ENCODE results near the gene CMBL. TPM values are rescaled to one million over a fixed set of nuclear protein-coding genes. Genes with fewer than 3 reads are reported as not detected.
A peak's percentile ranks its signal among the peaks of the same experiment; 100 is the strongest.

Gene CMBL
- polyA plus RNA-seq, 3 donors = 0.39 to 5.4 TPM; not detected in 1

GRCh38 chr5:10266839-10267238, 40.9 kb downstream of the CMBL start:
- H3K9ac ChIP-seq (ENCODE audit: insufficient read depth, low read length, poor library complexity, severe bottlenecking) = peak overlapping the region; percentile 27
- peak in 2 of 3 donors; percentile 16 to 45 for DNase-seq
- Mint-ChIP-seq H3K27me3 (ENCODE audit: low read depth in 3 of 3) (peaks cover 9 to 14% (median 14%) of the 10 kb centered on the region in 3 donors), H3K36me3 (peaks cover 40 to 43% of the 10 kb centered on the region in 2 donors), H3K9me3 (no peaks in the 10 kb centered on the region), H3K27ac (peak overlapping the region; percentile 85 to 95 (median 90)), H3K4me1 (peaks cover 58% of the 10 kb centered on the region), H3K4me3 (no peak overlapping the region)
- peaks cover 34 to 40% of the 10 kb centered on the region in 2 donors for H3K36me3 ChIP-seq (replicated peaks in 1 of 2; ENCODE audit: control insufficient read depth in 1 of 2, insufficient read depth in 2 of 2, low read length in 2 of 2)
- H3K4me3 ChIP-seq (replicated peaks in 1 of 3; ENCODE audit: low read depth in 2 of 3, low read length in 3 of 3) = no peak overlapping the region
- TF ChIP-seq CTCF (IDR thresholded peaks at IDR 0.05) = no peak
- H3K9me3 ChIP-seq (replicated peaks in 1 of 2; ENCODE audit: control insufficient read depth in 1 of 2, insufficient read depth in 1 of 2, low read length in 2 of 2) = no peaks in the 10 kb centered on the region
- H2AFZ ChIP-seq (ENCODE audit: insufficient read depth, low read depth, low read length, poor library complexity, severe bottlenecking) = no peak overlapping the region
- WGBS (ENCODE audit: insufficient coverage) = 83% methylated on average over 3 of the region's 4 CpGs
- H3K27me3 ChIP-seq (ENCODE audit: control insufficient read depth in 2 of 2, insufficient read depth in 2 of 2, low read length in 2 of 2) = peaks cover 2 to 4% of the 10 kb centered on the region in 2 donors
- peak overlapping the region; percentile 73 to 84 for H3K27ac ChIP-seq (ENCODE audit: low read depth in 1 of 2, low read length in 2 of 2)
- intact Hi-C loops (cut with micrococcal nuclease) = loop anchor here (5.0 to 10.0 kb wide), 2 partner anchors 365 to 368 kb away; no protein-coding TSS in a partner anchor
- H3K4me1 ChIP-seq (ENCODE audit: control insufficient read depth in 1 of 2, insufficient read depth in 2 of 2, low read length in 2 of 2) = peaks cover 36 to 48% of the 10 kb centered on the region in 2 donors
- H3K4me2 ChIP-seq (replicated peaks; ENCODE audit: extremely low read depth, low read length, poor library complexity, severe bottlenecking) = no peak overlapping the region
- H3K79me2 ChIP-seq (ENCODE audit: insufficient read depth, low read length) = no peaks in the 10 kb centered on the region
- peaks cover 9% of the 10 kb centered on the region for H4K20me1 ChIP-seq (ENCODE audit: insufficient read depth, low read length)

- peaks cover 45 to 49% of the 10 kb centered on the region in 2 donors for H3K36me3 Mint-ChIP-seq
- no peak for TF ChIP-seq CTCF (IDR thresholded peaks at IDR 0.05)
- H3K27ac ChIP-seq (ENCODE audit: low read depth in 1 of 2, low read length in 2 of 2) = peak overlapping the region in 1 of 2 donors; percentile 84
- H3K4me1 Mint-ChIP-seq = peaks cover 57% of the 10 kb centered on the region
- no peaks in the 10 kb centered on the region for H3K79me2 ChIP-seq (ENCODE audit: insufficient read depth, low read length)
- no peak overlapping the region for H2AFZ ChIP-seq (ENCODE audit: insufficient read depth, low read depth, low read length, poor library complexity, severe bottlenecking)
- H3K4me1 ChIP-seq (ENCODE audit: control insufficient read depth in 1 of 2, insufficient read depth in 2 of 2, low read length in 2 of 2) = peaks cover 36 to 48% of the 10 kb centered on the region in 2 donors
- no peaks in the 10 kb centered on the region for H3K9me3 Mint-ChIP-seq
- H3K9me3 ChIP-seq (replicated peaks in 1 of 2; ENCODE audit: control insufficient read depth in 1 of 2, insufficient read depth in 1 of 2, low read length in 2 of 2) = no peaks in the 10 kb centered on the region
- H3K36me3 ChIP-seq (replicated peaks in 1 of 2; ENCODE audit: control insufficient read depth in 1 of 2, insufficient read depth in 2 of 2, low read length in 2 of 2) = peaks cover 41 to 47% of the 10 kb centered on the region in 2 donors
- no CpG with 5 or more reads among the region's 4 CpGs for WGBS (ENCODE audit: insufficient coverage)
- peaks cover 2 to 8% (median 7%) of the 10 kb centered on the region in 3 donors for H3K27me3 Mint-ChIP-seq (ENCODE audit: low read depth in 3 of 3)
- H3K4me2 ChIP-seq (replicated peaks; ENCODE audit: extremely low read depth, low read length, poor library complexity, severe bottlenecking) = no peak overlapping the region
- intact Hi-C loops (cut with micrococcal nuclease) = loop anchor here (5.0 to 10.0 kb wide), 2 partner anchors 366 to 369 kb away; no protein-coding TSS in a partner anchor
- peak overlapping the region; percentile 85 to 95 (median 90) for H3K27ac Mint-ChIP-seq
- DNase-seq = peak; percentile 30 to 68 (median 50)
- H3K4me3 ChIP-seq (replicated peaks in 1 of 3; ENCODE audit: low read depth in 2 of 3, low read length in 3 of 3) = no peak overlapping the region
- no peak overlapping the region for H3K9ac ChIP-seq (ENCODE audit: insufficient read depth, low read length, poor library complexity, severe bottlenecking)
- H3K27me3 ChIP-seq (ENCODE audit: control insufficient read depth in 2 of 2, insufficient read depth in 2 of 2, low read length in 2 of 2) = no peaks in the 10 kb centered on the region
- peaks cover 15% of the 10 kb centered on the region for H4K20me1 ChIP-seq (ENCODE audit: insufficient read depth, low read length)
- H3K4me3 Mint-ChIP-seq = no peak overlapping the region
Observed at GRCh38 chr5:10266137-10266536, 41.6 kb downstream of the CMBL start.
